Upper lobe of left lung (tissue), 6 donors: Measurements from ENCODE around the gene TNS3. TPM values are rescaled to one million over a fixed set of nuclear protein-coding genes. Genes with fewer than 3 reads are reported as not detected.

Source experiments
- ATAC-seq, 2 donors: fragments of 200-7000 bp; cut with Tn5 transposase; one replicate each; pipeline ENCODE4 v1.9.1; 2022; ENCODE audit warnings: mild to moderate bottlenecking in 2 of 2, moderate library complexity in 2 of 2; ENCODE audit not compliant: low FRiP score in 2 of 2
- DNase-seq, 2 donors: peaks; one replicate each; pipeline ENCODE4 v3.0.0-alpha.2; 2019 to 2020
- H3K27ac ChIP-seq, 4 donors: fragments of 200-600 bp; sonication (generic); one replicate each; pipeline ENCODE4 v1.5.1; 2016 to 2019
- H3K27me3 ChIP-seq, 4 donors: fragments of 200-600 bp; sonication (generic); one replicate each; pipeline ENCODE4 v1.5.1; 2017 to 2019
- H3K36me3 ChIP-seq, 4 donors: fragments of 200-600 bp; sonication (generic); one replicate each; pipeline ENCODE4 v1.5.1; 2016 to 2019
- H3K4me1 ChIP-seq, 4 donors: fragments of 200-600 bp; sonication (generic); one replicate each; pipeline ENCODE4 v1.5.1; 2018 to 2019
- H3K4me3 ChIP-seq, 4 donors: fragments of 200-600 bp; sonication (generic); one replicate each; pipeline ENCODE4 v1.5.1; 2017 to 2019; ENCODE audit warnings: mild to moderate bottlenecking in 2 of 4, moderate library complexity in 1 of 4
- H3K9me3 ChIP-seq, 4 donors: fragments of 200-600 bp; sonication (generic); one replicate each; pipeline ENCODE4 v1.5.1; 2018 to 2019
- CTCF ChIP-seq, 6 experiments: fragments of 450-650 bp in 4 of 6; fragments of 200-600 bp in 2 of 6; sonication (generic) in 2 of 6; IDR thresholded peaks; one replicate each; pipeline ENCODE4 v1.5.1; 2016 to 2019; ENCODE audit warnings: antibody characterized with exemption in 6 of 6
- EP300 ChIP-seq, 4 donors: sonication (generic); formaldehyde crosslinking; IDR thresholded peaks; one replicate each; pipeline ENCODE4 v1.5.1; 2017; ENCODE audit warnings: antibody characterized with exemption in 4 of 4, control low read depth in 2 of 4
- POLR2A ChIP-seq, 4 donors: fragments of 450-650 bp; IDR thresholded peaks; one replicate each; pipeline ENCODE4 v1.5.1; 2016 to 2017; ENCODE audit warnings: antibody characterized with exemption in 4 of 4, mild to moderate bottlenecking in 2 of 4
- POLR2AphosphoS5 ChIP-seq, 2 donors: sonication (generic); formaldehyde crosslinking; IDR thresholded peaks; one replicate each; pipeline ENCODE4 v1.5.1; 2017; ENCODE audit warnings: antibody characterized with exemption in 2 of 2
- WGBS, 2 donors: methylation state at CpG; one replicate each; pipeline ENCODE4 v1.1.5; 2017 to 2018; 5-methylcytosine and 5-hydroxymethylcytosine counted together
- total RNA-seq, 6 donors: library from RNA; depleted of rRNA in 4 of 6; stranded (reverse); fragments of >200 nt in 4 of 6; gene quantifications; one replicate each; pipeline versions ENCODE4 v1.1.0 to v1.2.1, GENCODE V29; 2016 to 2021
- donor health status: DM: no; HTN: no; CAD: no; lungs with moderate emphysema.
- donor health status: DM: no; HTN: yes; CAD: no; lungs with severe emphysema.

Gene TNS3
- total RNA-seq, 6 donors from 2014 or later = 90.6 to 266 (median 143) TPM

DNA sequence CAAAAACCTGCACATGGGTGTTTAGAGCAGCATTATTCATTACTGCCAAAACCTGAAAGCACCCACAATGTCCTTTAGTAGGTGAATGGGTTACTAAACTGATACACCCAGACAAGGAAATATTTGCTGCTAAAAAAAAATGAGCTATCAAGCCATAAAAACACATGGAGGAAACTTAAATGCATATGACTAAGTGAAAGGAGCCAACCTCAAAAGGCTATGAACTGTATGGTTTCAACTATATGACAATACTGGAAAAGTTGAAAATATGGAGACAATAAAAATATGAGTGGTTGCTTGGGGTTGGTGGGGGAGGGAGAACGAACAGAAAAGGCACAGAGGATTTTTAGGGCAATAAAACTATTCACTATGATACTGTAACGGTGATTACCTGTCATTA is 291.0 kb downstream of the TNS3 start:
- Histone ChIP-seq H3K36me3 (peaks cover 0 to 95% (median 16%) of the 10 kb centered on the region in 4 donors), H3K27ac (peak overlapping the region in 2 of 4 donors; percentile 6 to 40), H3K4me1 (peaks cover 9 to 29% (median 18%) of the 10 kb centered on the region in 4 donors), H3K9me3 (no peaks in the 10 kb centered on the region), H3K27me3 (no peaks in the 10 kb centered on the region), H3K4me3 (no peak overlapping the region)
- WGBS, 2 donors = 93 to 95% methylated on average over 2 of the region's 2 CpGs
- no peak for TF ChIP-seq CTCF (IDR thresholded peaks at IDR 0.05)
- TF ChIP-seq POLR2A (IDR thresholded peaks at IDR 0.05) = no peak
- no peak for TF ChIP-seq EP300 (IDR thresholded peaks at IDR 0.05)
- TF ChIP-seq POLR2AphosphoS5 (IDR thresholded peaks at IDR 0.05) = no peak
- ATAC-seq (no peak), DNase-seq (no peak)

GRCh38 chr7:47290466-47290865 is 291.4 kb downstream of the TNS3 start:
- TF ChIP-seq POLR2AphosphoS5 (IDR thresholded peaks at IDR 0.05) (no peak), EP300 (IDR thresholded peaks at IDR 0.05) (no peak), CTCF (IDR thresholded peaks at IDR 0.05) (no peak), POLR2A (IDR thresholded peaks at IDR 0.05) (no peak)
- ATAC-seq = no peak
- Histone ChIP-seq H3K27ac (peak overlapping the region in 1 of 4 donors; percentile 32), H3K36me3 (peaks cover 0 to 95% (median 16%) of the 10 kb centered on the region in 4 donors), H3K9me3 (no peaks in the 10 kb centered on the region), H3K27me3 (no peaks in the 10 kb centered on the region), H3K4me3 (no peak overlapping the region), H3K4me1 (peaks cover 9 to 27% (median 18%) of the 10 kb centered on the region in 4 donors)
- WGBS, 2 donors = 86 to 97% methylated on average over 3 of the region's 3 CpGs
- DNase-seq = no peak

- Histone ChIP-seq H3K4me3 (no peak overlapping the region), H3K36me3 (peaks cover 2 to 97% (median 34%) of the 10 kb centered on the region in 4 donors), H3K4me1 (peaks cover 6 to 12% (median 9%) of the 10 kb centered on the region in 4 donors), H3K27ac (no peak overlapping the region), H3K9me3 (no peaks in the 10 kb centered on the region), H3K27me3 (no peaks in the 10 kb centered on the region)
- 92 to 93% methylated on average over 6 of the region's 6 CpGs for WGBS, 2 donors
- no peak for DNase-seq
- ATAC-seq = no peak
- no peak for TF ChIP-seq POLR2AphosphoS5 (IDR thresholded peaks at IDR 0.05)
- TF ChIP-seq EP300 (IDR thresholded peaks at IDR 0.05) = no peak
- no peak for TF ChIP-seq POLR2A (IDR thresholded peaks at IDR 0.05)
- TF ChIP-seq CTCF (IDR thresholded peaks at IDR 0.05) = no peak
These were observed 293.9 kb downstream of the TNS3 start for GRCh38 chr7:47288060-47288459.

DNA sequence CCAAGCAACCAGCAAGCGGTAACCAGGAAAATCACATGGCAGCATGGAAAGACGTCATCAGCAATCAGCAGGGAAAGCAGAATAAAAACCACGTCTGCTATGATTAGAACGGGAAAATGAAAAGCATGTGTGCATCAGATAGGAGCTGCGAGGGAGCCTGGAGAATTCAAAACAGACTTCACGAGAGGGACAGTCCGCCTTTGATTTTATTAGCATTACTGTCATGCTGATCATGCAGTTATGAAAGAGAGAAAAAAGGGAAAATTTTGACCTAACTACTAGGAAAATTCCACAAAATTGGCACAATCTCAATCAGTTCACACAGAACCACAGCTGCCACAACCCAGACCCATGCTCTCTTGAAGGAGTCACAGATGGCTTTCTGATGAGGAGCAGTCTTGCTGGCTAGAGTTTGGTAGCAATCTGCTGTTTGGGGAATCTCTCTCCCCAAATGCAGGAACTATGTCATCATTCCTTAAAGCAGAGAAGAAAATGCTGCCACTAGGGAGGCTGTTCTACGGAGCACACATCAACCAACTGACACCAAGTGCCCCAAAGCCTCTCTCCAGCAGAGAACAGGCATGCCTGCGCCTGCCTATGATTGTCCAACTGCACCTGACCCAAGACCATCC is 295.9 kb downstream of the TNS3 start:
- Histone ChIP-seq H3K4me1 (no peaks in the 10 kb centered on the region), H3K4me3 (no peak overlapping the region), H3K27ac (peak overlapping the region in 1 of 4 donors; percentile 25), H3K9me3 (no peaks in the 10 kb centered on the region), H3K36me3 (peaks cover 6 to 97% (median 45%) of the 10 kb centered on the region in 4 donors), H3K27me3 (no peaks in the 10 kb centered on the region)
- TF ChIP-seq EP300 (IDR thresholded peaks at IDR 0.05) (no peak), POLR2AphosphoS5 (IDR thresholded peaks at IDR 0.05) (no peak), POLR2A (IDR thresholded peaks at IDR 0.05) (no peak), CTCF (IDR thresholded peaks at IDR 0.05) (no peak)
- ATAC-seq = peak in 1 of 2 donors; percentile 63
- WGBS, 2 donors = 89% methylated on average over 8 to 9 of the region's 9 CpGs
- DNase-seq = no peak
